Bronchial epithelial cell (primary cell): ENCODE data around the gene BMP6. TPM values are rescaled to one million over a fixed set of nuclear protein-coding genes. Genes with fewer than 3 reads are reported as not detected.

Source experiments
- DNase-seq: peaks from one replicate; pipeline ENCODE4 v3.0.0-alpha.2; 2010; ENCODE audit warnings: low read depth
- FAIRE-seq: peaks from 2 replicates; lab custom pipeline; 2011; peaks lifted over from hg19 to GRCh38; lab: Jason Lieb, UNC
- H3K27me3 ChIP-seq: 2 replicates; pipeline ENCODE4 v1.5.1; 2011; ENCODE audit warnings: low read length; ENCODE audit not compliant: control insufficient read depth, insufficient read depth
- H3K36me3 ChIP-seq: 2 replicates; pipeline ENCODE4 v1.5.1; 2011; ENCODE audit warnings: low read length; ENCODE audit not compliant: control insufficient read depth, insufficient read depth
- H3K4me3 ChIP-seq: 2 replicates; pipeline ENCODE4 v1.5.1; 2011; ENCODE audit warnings: mild to moderate bottlenecking, low read depth, low read length, control low read depth
- CTCF ChIP-seq: IDR thresholded peaks from 2 replicates; pipeline ENCODE4 v1.5.1; 2011; ENCODE audit warnings: mild to moderate bottlenecking, moderate library complexity, low read length, control low read depth, inconsistent platforms; ENCODE audit not compliant: insufficient read depth, severe bottlenecking
- total RNA-seq: library from RNA; depleted of rRNA; stranded (reverse); fragments of >200 nt; gene quantifications from 2 replicates; pipeline ENCODE4 v1.2.1, GENCODE V29; 2014

BMP6 gene
- total RNA-seq, 1 donor from 2014 or later = 2.6 TPM

- H3K27me3 ChIP-seq = no peaks in the 10 kb centered on the region
- FAIRE-seq = no peak
- no peak for TF ChIP-seq CTCF
- no peaks in the 10 kb centered on the region for H3K36me3 ChIP-seq
- H3K4me3 ChIP-seq = no peak overlapping the region
- no peak for DNase-seq
Measured at GRCh38 chr6:7773322-7773721, 47.4 kb downstream of the BMP6 start.

- no peak for TF ChIP-seq CTCF
- FAIRE-seq (no peak), DNase-seq (no peak)
- H3K36me3 ChIP-seq = no peaks in the 10 kb centered on the region
- no peaks in the 10 kb centered on the region for H3K27me3 ChIP-seq
- no peak overlapping the region for H3K4me3 ChIP-seq
Measured at GRCh38 chr6:7773914-7774313, 48.0 kb downstream of the BMP6 start.

- no peaks in the 10 kb centered on the region for H3K36me3 ChIP-seq
- FAIRE-seq = no peak
- H3K27me3 ChIP-seq = no peaks in the 10 kb centered on the region
- no peak for DNase-seq
- H3K4me3 ChIP-seq = no peak overlapping the region
- TF ChIP-seq CTCF = no peak
Measured at GRCh38 chr6:7776509-7776908, 50.6 kb downstream of the BMP6 start.

- FAIRE-seq (no peak), DNase-seq (no peak)
- no peaks in the 10 kb centered on the region for H3K36me3 ChIP-seq
- no peak for TF ChIP-seq CTCF
- no peaks in the 10 kb centered on the region for H3K27me3 ChIP-seq
- no peak overlapping the region for H3K4me3 ChIP-seq
Measured at GRCh38 chr6:7777074-7777473, 51.2 kb downstream of the BMP6 start.

GRCh38 chr6:7781240-7781639 lies 55.3 kb downstream of the BMP6 start:
- no peak for TF ChIP-seq CTCF
- FAIRE-seq (no peak), DNase-seq (no peak)
- no peaks in the 10 kb centered on the region for H3K36me3 ChIP-seq
- peaks cover 1% of the 10 kb centered on the region for H3K27me3 ChIP-seq
- no peak overlapping the region for H3K4me3 ChIP-seq

GRCh38 chr6:7784248-7784647 lies 58.3 kb downstream of the BMP6 start:
- FAIRE-seq = no peak
- no peaks in the 10 kb centered on the region for H3K36me3 ChIP-seq
- no peak for TF ChIP-seq CTCF
- H3K27me3 ChIP-seq = peaks cover 1% of the 10 kb centered on the region
- no peak for DNase-seq
- H3K4me3 ChIP-seq = no peak overlapping the region
